Testis (tissue), 3 donors: ENCODE results near the gene ZNF276. TPM values are rescaled to one million over a fixed set of nuclear protein-coding genes. Genes with fewer than 3 reads are reported as not detected.

ENCODE experiments used
- DNase-seq: peaks from one replicate; pipeline ENCODE4 v3.0.0-alpha.2; 2019
- H3K27ac ChIP-seq, 2 donors: fragments of 200-600 bp; sonication (generic); one replicate each; pipeline ENCODE4 v1.5.1; 2019
- H3K27me3 ChIP-seq: fragments of 200-600 bp; sonication (generic); one replicate; pipeline ENCODE4 v1.5.1; 2019
- H3K36me3 ChIP-seq: fragments of 200-600 bp; sonication (generic); one replicate; pipeline ENCODE4 v1.5.1; 2017; ENCODE audit warnings: low read depth; ENCODE audit errors: missing control alignments
- H3K4me1 ChIP-seq: fragments of 200-600 bp; sonication (generic); one replicate; pipeline ENCODE4 v1.5.1; 2019
- H3K4me3 ChIP-seq, 2 donors: fragments of 200-600 bp; sonication (generic); one replicate each; pipeline ENCODE4 v1.5.1; 2017 to 2019
- H3K9me3 ChIP-seq: fragments of 200-600 bp; sonication (generic); one replicate; pipeline ENCODE4 v1.5.1; 2017
- POLR2A ChIP-seq: fragments of 450-650 bp; IDR thresholded peaks from one replicate; pipeline ENCODE4 v1.6.1; 2017; ENCODE audit warnings: antibody characterized with exemption, mild to moderate bottlenecking, moderate library complexity
- WGBS, 2 donors: methylation state at CpG; one replicate each; pipeline ENCODE4 v1.1.5; 2018; 5-methylcytosine and 5-hydroxymethylcytosine counted together
- intact Hi-C: fragments of 100-400 bp; cut with DNase I; formaldehyde crosslinking; loops from one replicate; pipeline ENCODE4 v1.15.1; 2023; ENCODE audit warnings: low total_unique reads
- polyA plus RNA-seq: library from polyadenylated mRNA; stranded (reverse); fragments of 350-450 nt; fragmentation: Illumina TruSeq; extraction: RNeasy Lipid Tissue Mini Kit (QIAGEN cat#74804); gene quantifications from one replicate; pipeline ENCODE4 v1.2.3, GENCODE V29; 2014; ENCODE audit warnings: low read depth, low replicate concordance; ENCODE audit not compliant: insufficient read depth
- total RNA-seq, 2 donors: library from RNA; depleted of rRNA; stranded (reverse); fragments of >200 nt; gene quantifications; one replicate each; pipeline ENCODE4 v1.2.3, GENCODE V29; 2016
- TF ChIP-seq, protein P1 (sequence below), 3 experiments: fragments of 450-650 bp in 2 of 3; fragments of 200-600 bp in 1 of 3; sonication (generic) in 1 of 3; IDR thresholded peaks; one replicate each; pipeline ENCODE4 v1.5.1; 2016 to 2019; ENCODE audit warnings: antibody characterized with exemption in 3 of 3, mild to moderate bottlenecking in 2 of 3, moderate library complexity in 1 of 3

ZNF276 gene
- total and polyA plus RNA-seq, 3 donors from 2014 or later: 31.0 to 48.4 (median 37.8) TPM

DNA sequence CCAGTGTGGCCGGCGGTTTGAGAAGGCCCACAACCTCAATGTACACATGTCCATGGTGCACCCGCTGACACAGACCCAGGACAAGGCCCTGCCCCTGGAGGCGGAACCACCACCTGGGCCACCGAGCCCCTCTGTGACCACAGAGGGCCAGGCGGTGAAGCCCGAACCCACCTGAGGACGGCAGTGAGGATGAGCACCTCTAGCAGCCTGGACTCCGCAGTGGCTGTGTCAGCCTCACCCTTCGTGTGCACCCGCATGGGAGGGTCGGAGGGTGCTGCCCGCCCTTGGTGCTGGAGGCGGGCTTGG, 16.7 kb downstream of the ZNF276 start:
- Histone ChIP-seq H3K4me3 (no peak overlapping the region), H3K36me3 (no peaks in the 10 kb centered on the region), H3K27ac (no peak overlapping the region), H3K27me3 (no peaks in the 10 kb centered on the region), H3K9me3 (no peaks in the 10 kb centered on the region), H3K4me1 (peaks cover 4% of the 10 kb centered on the region)
- TF ChIP-seq, protein P1, sequence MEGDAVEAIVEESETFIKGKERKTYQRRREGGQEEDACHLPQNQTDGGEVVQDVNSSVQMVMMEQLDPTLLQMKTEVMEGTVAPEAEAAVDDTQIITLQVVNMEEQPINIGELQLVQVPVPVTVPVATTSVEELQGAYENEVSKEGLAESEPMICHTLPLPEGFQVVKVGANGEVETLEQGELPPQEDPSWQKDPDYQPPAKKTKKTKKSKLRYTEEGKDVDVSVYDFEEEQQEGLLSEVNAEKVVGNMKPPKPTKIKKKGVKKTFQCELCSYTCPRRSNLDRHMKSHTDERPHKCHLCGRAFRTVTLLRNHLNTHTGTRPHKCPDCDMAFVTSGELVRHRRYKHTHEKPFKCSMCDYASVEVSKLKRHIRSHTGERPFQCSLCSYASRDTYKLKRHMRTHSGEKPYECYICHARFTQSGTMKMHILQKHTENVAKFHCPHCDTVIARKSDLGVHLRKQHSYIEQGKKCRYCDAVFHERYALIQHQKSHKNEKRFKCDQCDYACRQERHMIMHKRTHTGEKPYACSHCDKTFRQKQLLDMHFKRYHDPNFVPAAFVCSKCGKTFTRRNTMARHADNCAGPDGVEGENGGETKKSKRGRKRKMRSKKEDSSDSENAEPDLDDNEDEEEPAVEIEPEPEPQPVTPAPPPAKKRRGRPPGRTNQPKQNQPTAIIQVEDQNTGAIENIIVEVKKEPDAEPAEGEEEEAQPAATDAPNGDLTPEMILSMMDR (IDR thresholded peaks at IDR 0.05): no peak
- no peak for TF ChIP-seq POLR2A
- DNase-seq: no peak
- intact Hi-C loops: no loop called here
- WGBS, 2 donors: 96 to 97% methylated on average over 10 to 14 of the region's 14 CpGs

DNA sequence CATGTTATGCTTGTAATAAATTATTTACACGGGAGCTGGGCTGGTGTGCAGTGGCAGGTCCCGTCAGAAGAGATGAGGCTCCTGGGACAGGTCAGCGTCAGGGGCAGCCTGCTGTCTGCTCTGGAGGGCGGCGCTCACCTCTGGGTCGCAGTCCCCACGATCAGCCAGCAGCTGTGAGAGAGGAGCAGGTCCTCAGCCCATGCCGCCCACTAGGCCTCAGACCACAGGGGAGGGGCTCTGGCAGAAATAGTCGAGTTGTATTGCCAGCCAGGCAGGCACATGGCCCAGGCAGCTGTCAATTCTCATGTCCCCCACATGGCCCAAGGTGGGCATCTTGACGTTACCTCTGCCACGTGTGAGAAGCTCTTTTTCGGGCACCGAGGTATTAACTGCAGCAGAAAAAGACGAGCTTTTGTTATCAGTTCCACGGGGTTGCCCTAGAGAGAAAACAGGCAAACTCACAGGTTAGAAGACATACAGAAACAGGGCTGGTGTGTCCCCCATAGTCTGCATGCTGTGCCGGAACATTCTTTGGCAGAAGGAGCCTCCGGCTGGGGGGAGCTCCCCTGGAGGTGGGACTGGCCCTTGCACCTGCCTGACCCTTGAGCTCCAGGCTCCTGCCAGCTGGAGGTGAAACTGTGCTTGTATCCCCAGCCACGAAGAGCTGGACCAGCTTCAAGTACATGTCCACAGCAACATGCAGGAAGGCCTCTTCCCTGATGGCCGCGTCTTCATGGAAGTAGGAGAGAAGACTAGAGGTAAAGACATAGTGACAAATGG, 17.4 kb downstream of the ZNF276 start:
- TF ChIP-seq POLR2A: no peak
- TF ChIP-seq, protein P1 (IDR thresholded peaks at IDR 0.05): no peak
- 78 to 80% methylated on average over 14 to 20 of the region's 20 CpGs for WGBS, 2 donors

DNA sequence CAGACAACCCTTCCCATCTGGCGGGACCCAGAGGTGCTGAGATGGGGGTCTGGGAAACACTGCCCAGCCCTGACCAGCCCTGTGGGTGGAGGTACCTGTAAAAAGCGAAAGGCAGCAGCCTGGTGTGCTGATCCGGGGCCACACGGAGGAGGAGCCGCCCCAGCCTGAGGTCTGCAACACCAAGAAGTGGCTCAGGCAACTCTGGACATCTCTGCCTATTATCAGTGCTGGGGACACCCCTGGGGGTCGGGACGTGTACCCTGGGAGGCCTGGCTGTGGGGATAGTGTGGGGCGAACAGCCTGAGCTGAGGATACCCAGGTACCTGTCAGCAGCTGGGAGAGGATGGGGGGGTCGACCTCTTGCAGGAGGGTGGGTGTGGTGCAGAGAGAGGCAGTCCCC, 18.0 kb downstream of the ZNF276 start:
- Histone ChIP-seq H3K9me3 (no peaks in the 10 kb centered on the region), H3K4me1 (peaks cover 12% of the 10 kb centered on the region), H3K27me3 (no peaks in the 10 kb centered on the region), H3K27ac (no peak overlapping the region), H3K4me3 (no peak overlapping the region), H3K36me3 (no peaks in the 10 kb centered on the region)
- 86 to 87% methylated on average over 7 to 9 of the region's 9 CpGs for WGBS, 2 donors
- no peak for DNase-seq
- intact Hi-C loops: no loop called here
- TF ChIP-seq, protein P1 (IDR thresholded peaks at IDR 0.05): no peak
- no peak for TF ChIP-seq POLR2A

More for the DNA sequence above, 17.4 kb downstream of the ZNF276 start:
- no peak overlapping the region for H3K4me3 ChIP-seq
- no peak for DNase-seq
- H3K9me3 ChIP-seq: no peaks in the 10 kb centered on the region
- peaks cover 9% of the 10 kb centered on the region for H3K4me1 ChIP-seq
- intact Hi-C loops: no loop called here
- H3K36me3 ChIP-seq: no peaks in the 10 kb centered on the region
- no peaks in the 10 kb centered on the region for H3K27me3 ChIP-seq
- H3K27ac ChIP-seq: no peak overlapping the region

DNA sequence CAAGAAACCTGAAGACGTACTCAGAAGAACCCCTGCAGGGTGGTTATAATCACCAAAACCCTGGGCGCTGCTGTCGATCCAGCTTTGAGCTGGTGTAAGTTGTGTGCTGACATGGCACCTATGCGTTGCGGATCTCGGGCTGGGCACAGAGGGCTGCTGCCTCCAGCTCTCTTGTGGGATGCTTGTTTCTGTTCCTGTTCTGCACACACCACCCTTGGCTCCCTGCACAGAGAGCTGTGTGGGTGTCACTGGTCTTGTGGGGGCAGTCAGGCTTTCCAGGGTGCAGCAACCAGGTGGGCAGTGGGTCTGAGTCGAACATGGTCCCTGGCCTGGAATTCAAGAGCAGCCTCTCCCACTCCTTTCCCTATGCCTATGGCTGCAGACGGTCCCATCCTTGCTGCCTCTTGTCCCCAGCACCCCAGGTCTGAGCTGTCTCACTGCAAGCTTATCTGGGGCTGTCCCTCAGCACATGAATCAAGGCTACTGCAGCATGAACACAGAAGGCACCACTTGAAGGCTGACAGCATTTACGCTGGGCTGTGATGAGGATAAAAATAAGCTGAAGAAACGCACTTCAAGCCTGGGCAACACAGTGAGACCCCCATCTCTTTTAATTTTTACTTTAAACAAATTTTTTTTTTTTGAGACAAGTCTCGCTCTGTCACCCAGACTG, 20.1 kb downstream of the ZNF276 start:
- no peak for DNase-seq
- Histone ChIP-seq H3K9me3 (no peaks in the 10 kb centered on the region), H3K27ac (no peak overlapping the region), H3K36me3 (no peaks in the 10 kb centered on the region), H3K27me3 (no peaks in the 10 kb centered on the region), H3K4me1 (peaks cover 18% of the 10 kb centered on the region), H3K4me3 (no peak overlapping the region)
- intact Hi-C loops: no loop called here
- WGBS, 2 donors: 69 to 70% methylated on average over 11 of the region's 11 CpGs
- TF ChIP-seq POLR2A: no peak
- TF ChIP-seq, protein P1 (IDR thresholded peaks at IDR 0.05): no peak
